GM18858 (cell line): ENCODE results near the gene LCE1D.

Source experiments
- ATAC-seq: cut with Tn5 transposase; IDR thresholded peaks from one replicate; pipeline ENCODE4 v1.9.1; 2021; ENCODE audit not compliant: unreplicated experiment

Gene LCE1D

DNA sequence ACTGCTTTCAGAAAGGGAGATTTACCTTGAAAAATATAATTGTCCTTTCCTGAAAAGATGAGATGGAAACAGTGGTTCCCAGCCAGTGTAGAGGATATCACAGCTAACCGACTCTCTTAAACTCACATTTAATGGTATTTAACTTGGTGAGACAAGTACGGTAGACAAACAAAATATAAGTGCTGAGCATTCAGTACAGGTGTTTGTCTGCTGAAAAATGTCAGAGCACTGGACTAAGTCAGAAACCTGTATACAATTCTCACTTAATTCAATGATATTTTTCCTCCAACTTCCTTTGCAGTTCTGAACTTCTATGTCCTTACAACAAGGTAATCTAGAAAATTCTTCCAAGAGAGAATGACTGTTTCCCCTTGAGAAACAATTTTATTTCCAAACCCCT is 15.2 kb downstream of the LCE1D start, which contains the start of gene LCE1B:
Gene LCE1B (plus strand): TSS at position 301 of the 400 bp plus-strand sequence. CDS start 476 bp downstream, outside the sequence.
- no peak for ATAC-seq

DNA sequence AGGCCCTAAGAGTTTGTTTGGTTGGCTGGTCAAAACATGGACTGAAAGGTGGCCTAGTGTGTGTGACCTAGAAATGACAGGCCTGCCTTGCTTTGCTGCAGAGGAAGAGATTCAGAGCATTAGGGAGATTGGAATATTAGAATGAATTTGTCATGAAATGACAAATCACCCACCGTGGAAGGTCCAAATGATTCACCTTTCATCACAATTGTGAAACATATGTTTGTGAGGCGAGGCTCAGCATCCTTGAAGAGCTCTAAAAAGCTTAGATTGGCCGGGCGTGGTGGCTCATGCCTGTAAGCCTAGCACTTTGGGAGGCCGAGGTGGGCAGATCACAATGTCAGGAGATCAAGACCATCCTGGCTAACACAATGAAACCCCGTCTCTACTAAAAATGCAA is 20.8 kb downstream of the LCE1D start:
- ATAC-seq, result no peak

DNA sequence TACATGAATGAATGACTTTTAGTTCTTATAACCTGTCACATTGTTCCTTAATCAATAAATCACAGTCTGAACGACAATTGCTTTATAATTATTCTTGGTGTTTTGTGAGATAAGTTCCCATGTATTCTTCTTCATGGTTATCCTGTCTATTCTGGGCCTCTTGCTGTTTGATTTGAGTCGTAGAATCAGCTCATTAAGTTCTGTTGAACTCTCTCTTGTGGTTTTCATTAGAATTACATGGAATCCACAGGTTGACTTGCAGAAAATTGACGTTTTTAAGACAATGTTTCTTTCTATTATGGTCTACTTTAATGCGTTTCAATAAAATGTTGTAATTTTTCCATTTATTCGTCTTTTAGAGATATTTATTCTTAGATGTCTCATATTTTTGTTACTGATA is 26.8 kb downstream of the LCE1D start:
- no peak for ATAC-seq

DNA sequence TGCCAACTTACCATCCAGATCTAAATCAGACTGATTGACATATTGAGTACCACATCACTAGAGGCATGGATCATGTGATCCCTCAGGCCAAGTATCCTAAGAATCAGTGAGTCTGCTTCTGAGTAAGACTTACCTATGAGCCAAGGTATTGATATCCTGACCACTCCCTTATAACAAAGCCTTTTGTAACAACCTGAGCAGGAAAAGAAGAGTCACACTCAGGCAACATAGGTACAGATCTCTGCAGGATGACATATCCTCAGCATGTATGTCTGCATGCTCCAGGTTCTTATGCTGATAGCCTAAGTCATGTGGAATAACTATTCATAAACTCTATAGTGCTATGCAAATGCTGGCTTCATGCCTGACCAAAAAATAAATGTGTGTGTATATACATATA is 28.4 kb downstream of the LCE1D start:
- ATAC-seq, result no peak

DNA sequence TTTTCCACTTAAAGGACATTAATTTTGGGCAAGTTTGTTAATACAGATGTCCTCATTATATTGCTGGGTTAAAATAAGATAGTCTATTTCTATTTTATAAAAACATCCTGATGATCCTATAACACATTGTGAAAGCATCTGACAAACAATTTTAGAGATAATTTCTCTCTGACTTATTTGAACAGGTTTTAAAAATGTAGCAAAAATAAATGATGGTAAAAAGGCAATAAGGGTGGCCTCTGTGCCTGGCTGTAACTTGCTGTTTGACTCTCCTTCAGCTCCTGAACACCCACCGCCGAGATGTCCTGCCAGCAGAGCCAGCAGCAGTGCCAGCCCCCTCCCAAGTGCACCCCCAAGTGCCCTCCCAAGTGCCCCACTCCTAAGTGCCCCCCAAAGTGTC is 30.7 kb downstream of the LCE1D start, which contains the start of gene LCE1A:
Gene LCE1A (plus strand): TSS at position 301 of the 400 bp plus-strand sequence. CDS start 0 bp downstream, at position 301.
- ATAC-seq, result no peak

DNA sequence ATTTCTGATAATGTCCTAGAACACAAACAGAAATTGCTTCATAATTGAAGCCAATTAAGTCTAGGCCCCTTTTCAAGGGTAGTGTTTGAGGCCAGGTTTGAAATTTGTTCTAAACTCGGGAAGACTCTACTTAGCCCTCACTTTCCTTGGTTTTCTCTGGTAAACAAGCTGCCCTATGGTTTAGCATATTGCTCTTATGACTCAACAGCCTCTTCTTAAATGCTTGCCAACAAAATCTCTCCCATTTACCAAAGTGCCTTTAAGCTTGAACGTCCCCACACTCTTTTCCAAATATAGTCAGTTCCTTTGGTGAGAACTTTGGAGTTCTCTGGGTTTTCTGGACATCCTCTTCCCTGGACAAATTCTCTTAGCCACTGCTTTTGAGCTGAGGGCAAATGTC is 40.3 kb downstream of the LCE1D start:
- ATAC-seq, result no peak

DNA sequence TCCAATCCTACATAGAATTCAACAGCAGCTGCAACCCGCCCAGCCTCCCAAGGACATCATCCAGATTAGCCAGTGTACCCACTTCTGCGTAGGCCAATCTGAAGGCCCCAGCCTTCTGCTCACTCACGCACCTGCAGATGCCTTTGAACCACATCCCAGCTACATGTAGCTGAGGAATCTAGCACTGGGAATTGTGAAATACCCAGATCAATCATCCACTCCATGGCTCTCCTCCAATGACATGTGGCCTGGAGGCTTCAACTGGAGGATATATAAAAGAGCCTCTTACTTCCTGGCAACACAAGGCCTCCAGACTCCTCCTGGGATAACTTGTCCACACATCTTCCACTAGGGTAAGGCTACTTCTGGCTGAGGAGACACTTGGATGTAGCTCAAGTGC is 46.0 kb downstream of the LCE1D start, which contains the start of gene LCE6A:
Gene LCE6A (plus strand): TSS at position 301 of the 400 bp plus-strand sequence. CDS start 665 bp downstream, outside the sequence.
- ATAC-seq, result no peak
